ENCODE data around the gene LMAN1L.

GRCh38 chr15:74851960-74852359, 39.3 kb downstream of the LMAN1L start:
- no peak for TF ChIP-seq POLR2A (IDR thresholded peaks at IDR 0.05; ENCODE audit: low read depth, low read length)
- TF ChIP-seq POLR2AphosphoS5 (IDR thresholded peaks at IDR 0.05; ENCODE audit: low read depth, low read length) = no peak

Measured in GM12891 (cell line).